HG03139 (cell line): ENCODE measurements around the gene GADL1.

Experiments
- ATAC-seq: cut with Tn5 transposase; IDR thresholded peaks from one replicate; pipeline ENCODE4 v1.9.1; 2021; ENCODE audit not compliant: unreplicated experiment

GADL1 gene, protein sequence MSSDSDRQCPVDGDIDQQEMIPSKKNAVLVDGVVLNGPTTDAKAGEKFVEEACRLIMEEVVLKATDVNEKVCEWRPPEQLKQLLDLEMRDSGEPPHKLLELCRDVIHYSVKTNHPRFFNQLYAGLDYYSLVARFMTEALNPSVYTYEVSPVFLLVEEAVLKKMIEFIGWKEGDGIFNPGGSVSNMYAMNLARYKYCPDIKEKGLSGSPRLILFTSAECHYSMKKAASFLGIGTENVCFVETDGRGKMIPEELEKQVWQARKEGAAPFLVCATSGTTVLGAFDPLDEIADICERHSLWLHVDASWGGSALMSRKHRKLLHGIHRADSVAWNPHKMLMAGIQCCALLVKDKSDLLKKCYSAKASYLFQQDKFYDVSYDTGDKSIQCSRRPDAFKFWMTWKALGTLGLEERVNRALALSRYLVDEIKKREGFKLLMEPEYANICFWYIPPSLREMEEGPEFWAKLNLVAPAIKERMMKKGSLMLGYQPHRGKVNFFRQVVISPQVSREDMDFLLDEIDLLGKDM

DNA sequence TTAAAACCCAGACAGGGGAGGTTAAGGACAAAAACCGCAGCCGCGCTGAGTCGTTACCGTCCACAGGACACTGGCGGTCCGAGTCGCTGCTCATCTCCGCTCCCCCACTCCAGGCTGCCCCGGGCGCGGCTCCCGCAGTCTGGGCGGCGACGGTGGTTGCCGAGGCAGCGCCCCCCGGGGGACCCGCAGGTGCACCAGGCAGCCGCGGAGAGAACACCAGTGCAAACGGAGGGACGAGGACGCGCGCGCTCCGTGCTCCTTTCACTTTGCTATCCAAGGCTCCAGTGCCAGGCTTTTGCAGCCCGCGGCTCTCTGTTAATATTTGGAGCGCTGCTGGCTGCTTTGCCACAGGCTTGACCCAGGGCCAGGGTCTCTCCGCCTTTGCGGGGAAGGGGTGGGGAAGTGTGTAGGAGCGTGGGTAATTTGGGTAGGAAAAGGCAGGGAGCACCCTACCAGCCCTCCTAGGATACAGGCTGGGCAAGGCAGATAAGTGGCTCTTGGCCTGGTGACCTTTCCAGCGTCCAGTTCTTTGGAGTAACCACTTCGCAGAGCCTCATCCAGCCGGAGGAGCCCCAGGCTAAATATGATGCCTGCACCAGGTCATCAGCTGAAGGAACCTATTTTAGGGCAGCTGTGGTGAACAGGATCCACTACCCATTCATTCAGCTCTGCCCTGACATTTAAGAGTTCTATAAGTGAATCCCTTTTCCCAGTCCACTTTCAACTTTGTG, at the start of gene GADL1:
TSS of gene GADL1 (minus strand) at position 141 of the 731 bp plus-strand sequence. CDS start at position 94, 47 bp downstream.
- ATAC-seq, result no peak

DNA sequence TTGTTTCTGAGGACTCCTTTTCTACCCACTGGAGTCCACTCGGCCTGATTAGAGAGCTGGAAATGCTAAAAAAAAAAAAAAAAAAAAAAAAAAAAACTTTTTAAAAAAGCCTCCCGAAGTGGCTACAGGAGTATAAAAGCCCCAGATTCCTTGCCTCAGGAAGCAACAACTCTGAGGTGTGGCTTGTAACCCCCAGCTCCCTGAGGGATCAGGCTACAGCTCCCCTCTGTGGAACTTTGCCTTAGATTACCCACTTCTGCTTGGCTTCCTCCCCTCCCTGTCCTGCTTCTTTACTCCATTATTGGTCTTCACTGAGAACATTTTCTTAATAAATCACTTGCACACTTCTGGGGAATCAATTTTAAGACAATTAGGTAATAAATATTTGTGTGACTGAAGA, 49.7 kb upstream of the GADL1 start:
- ATAC-seq, result no peak

DNA sequence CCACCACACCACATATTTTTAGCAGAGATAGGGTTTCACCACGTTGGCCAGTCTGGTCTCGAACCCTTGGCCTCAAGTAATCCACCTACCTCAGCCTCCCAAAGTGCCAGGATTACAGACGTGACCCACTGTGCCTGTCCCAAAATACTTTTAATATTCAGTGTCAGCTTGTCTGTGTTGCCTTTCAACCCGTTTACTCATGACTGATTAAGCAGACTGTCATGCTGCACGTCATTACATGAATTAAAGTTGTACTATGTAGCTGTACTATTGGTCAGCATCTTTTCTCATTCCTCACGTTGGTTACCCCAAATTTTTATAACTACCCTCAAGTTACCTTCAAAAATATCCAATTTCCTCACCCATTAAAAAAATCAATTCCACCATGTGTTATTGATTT, 48.7 kb upstream of the GADL1 start:
- ATAC-seq, result no peak

DNA sequence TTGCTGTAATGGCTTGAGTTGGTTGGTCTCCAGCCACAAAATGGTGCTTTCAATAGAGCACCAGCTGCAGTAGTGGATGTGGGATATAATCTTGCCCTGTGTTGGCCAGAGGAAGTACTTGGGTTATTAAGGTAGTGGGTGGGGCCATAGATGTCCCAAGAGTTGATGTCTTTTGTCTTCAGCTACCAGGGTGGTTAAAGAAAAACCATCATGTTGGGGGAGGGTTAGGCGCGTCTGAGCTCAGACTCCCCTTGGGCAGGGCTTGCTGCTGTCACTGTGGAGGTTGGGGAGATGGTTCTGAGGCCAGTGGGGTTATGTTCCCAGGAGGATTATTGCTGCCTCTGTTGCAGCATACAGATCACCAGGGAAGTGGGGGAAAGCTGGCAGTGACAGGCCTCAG, 46.9 kb upstream of the GADL1 start:
- ATAC-seq, result no peak

DNA sequence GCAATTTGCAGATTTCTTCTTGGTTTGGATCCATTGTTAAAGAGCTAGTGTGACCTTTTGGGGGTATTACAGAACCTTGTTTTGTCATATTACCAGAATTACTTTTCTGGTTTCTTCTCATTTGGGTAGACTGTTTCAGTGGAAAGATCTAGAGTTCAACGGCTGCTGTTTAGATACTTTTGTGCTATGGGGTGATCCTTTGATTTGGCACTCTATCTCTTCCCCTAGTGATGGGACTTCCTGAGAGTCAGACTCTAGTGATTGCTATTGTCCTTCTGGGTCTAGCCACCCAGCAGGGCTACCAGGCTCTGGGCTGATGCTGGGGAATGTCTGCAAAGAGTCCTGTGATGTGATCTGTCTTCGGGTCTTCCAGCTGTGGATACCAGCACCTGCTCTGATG, 46.3 kb upstream of the GADL1 start:
- ATAC-seq, result no peak

DNA sequence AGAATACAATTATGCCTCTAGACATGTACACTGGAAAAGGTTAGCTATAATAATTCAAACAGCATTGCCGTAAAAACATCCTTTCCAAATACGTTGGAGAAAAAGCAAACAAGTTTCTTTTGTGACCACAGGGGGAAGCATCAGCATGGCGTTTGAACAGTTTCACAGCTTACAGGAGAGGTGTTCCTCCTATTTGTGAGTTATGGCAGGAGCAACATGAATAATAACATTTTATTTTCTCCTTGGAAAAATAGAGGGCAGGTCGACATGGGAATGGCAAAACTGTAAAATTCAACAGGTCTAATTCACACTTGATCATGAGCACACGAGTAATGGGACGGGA, 39.7 kb upstream of the GADL1 start:
- no peak for ATAC-seq

DNA sequence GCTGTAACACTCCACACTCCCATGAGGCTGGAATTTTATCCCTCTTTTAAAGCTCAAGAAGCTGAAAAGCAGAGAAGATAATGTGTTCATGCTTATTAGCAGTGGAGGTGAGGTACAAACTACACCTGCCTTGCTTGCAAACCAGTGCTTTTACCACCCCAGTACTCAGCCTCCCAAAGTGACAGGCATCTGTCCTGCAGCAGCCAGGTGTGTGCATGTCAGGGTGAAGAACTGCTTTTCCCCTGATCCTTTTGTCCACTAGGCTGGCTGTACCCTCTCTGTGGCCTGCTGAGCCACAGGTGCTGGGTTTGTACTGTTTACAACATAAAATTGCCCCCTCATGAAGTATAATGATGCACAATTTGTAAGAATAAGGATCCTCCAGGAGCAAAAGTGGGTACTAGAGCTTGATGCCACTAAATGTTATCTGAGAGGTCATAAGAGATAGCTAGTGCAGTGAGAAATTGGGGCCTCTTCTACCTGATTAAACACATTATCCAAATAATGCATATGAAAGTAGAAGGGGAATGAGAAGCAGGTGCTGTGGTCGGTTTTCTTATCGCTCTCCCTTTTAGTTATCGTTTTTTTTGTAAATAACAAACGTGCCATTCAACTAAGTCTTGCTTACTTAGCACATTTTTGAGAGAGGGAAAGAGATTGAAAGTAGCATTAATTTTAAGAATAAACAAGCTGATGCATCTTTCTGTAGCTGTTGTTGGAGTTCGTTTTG, 39.2 kb upstream of the GADL1 start:
- ATAC-seq, result no peak

DNA sequence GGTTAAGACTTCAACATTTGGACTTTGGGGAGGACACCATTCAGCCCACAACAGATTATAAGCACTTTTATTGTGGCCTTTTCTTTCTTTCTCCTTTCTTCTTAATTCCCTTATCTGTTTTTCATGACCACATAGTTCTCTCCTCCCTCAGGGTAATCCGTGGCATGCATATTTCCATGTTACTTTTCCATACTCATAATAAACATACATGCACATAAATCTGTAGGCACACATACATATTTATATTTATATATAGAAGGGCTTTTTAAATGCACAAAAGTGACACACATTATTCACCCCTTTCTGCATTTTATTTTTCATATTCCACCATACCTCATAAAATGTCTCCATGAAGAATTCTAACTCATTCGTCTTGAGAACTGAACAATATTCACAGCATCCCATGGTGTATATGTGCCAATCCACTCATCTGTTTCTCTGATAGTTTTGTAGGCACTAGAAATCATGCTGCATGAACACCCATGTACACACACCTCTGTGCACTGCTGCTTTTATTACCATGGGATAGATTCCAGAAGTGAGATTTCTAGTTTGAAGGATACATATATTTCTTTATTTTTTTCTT, 38.1 kb upstream of the GADL1 start:
- ATAC-seq, result no peak

DNA sequence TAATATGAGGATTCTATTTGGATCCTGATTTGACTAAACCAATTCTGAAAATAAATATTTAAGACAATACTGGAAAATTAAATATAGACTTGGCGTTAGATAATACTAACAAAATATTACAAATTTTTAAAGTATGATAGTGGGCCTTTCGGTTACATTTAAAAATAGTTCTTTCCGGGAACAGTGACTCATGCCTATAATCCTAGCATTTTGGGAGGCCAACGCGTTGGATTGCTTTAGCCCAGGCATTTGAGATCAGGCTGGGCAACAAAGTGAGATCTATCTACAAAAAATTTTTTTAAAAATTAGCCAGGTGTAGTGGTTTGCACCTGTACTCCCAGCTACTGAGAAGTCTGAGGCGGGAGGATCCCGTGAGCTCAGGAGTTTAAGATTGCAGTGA, 30.3 kb upstream of the GADL1 start:
- ATAC-seq, result no peak

DNA sequence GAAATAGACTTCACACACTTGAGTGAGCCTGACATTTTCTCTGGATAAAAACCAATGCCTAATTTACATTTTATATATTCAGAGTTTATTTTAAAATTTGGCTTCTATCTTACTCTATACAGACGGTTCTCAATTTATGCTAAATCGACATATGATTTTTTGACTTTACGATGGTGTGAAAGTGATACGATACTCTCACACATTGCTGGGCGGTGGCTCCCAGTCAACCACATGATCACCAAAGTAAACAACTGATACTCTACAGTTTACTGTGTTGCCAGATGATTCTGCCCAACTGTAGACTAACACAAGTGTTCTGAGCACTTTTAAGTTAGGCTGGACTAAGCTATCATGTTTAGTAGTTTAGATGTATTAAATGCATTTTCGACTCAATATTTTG, 25.1 kb upstream of the GADL1 start:
- no peak for ATAC-seq

DNA sequence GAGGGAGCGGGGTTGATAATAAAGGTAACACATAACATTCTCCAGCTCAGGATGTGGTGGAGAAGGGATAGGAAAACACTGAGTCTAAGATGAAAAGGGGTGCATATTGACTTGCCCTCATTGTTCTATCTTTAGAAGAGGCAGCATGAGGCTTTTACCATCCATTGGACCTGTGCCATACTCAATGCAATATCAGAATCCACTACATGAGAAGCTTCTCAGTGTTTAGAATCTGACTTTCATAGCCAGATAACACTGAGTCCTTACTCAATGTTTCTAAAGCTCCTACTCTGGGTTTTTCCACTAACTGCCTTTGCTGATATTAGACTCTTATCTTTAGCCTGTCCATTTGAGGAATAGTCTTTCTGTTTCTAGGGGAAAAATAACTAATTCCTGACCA, 24.3 kb upstream of the GADL1 start:
- ATAC-seq, result no peak

DNA sequence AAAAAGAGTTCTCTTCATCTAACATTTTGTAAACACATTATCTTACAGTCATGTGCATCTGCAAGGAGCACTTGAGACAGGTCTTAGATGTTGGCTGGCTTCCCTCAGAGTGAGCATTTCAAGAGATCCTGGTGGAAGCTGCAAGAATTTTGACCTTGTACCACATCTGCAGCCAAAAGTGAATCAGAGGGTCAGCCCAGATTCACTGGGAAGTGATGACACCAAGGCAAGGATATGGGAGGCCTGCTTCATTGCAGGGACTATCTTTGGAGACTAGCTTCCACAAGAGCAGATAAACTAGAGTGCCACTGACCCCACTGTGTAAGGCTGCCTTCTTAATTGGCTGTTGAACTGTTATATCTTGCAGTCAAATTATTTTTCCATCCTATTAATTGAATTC, 21.3 kb upstream of the GADL1 start:
- no peak for ATAC-seq

DNA sequence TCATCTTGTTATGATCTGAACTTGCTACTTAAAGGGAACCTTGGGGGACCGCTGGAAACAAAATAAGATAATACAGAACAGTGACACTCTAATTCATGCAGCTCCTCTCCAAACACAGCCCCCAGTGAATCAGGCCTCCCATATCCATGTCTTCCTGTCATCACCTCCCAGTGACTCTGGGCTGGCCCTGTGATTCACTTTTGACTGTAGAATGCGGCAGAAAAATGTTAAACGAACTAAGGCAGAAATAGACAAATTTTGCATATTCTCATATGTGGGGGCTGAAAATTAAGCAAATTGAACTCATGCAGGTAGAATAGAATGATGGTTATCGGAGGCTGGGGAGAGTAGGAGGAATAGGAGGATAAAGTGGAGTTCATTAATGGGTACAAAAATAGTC, 20.2 kb upstream of the GADL1 start:
- no peak for ATAC-seq

DNA sequence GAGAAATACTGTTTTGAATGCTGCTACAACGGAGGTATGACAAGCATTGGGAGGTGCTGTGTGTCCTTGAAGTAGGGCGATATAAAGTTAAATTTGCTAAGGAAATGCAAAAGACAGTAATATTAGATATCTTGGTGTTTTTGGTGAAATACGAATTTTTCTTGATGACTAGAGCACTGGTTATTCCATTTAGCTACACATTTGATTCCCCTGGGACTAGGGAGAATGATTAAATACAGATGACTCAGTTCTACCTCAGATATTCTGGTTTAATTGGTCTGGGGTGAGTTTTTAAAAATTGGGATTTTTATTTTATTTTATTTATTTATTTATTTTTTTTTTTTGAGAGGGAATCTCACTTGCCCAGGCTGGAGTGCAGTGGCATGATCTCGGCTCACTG, 18.7 kb upstream of the GADL1 start:
- ATAC-seq, result no peak

DNA sequence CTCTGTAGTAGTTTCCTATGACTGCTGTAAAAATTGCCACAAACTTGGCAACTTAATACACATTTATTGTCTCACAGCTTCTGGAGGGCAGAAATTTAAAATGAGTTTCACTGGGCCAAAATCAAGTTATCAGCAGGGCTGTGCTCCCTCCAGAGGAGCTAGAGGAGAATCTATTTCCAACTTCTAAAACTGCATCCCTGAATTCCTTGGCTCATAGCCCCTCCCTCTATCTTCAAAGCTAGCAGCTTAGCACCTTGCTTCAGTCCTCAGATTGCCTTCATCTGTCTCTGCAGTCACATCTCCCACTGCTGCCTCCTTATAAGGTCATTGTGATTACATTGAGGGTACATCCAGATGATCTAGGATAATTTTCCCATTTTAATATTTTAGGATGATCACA, 17.8 kb upstream of the GADL1 start:
- ATAC-seq, result no peak

DNA sequence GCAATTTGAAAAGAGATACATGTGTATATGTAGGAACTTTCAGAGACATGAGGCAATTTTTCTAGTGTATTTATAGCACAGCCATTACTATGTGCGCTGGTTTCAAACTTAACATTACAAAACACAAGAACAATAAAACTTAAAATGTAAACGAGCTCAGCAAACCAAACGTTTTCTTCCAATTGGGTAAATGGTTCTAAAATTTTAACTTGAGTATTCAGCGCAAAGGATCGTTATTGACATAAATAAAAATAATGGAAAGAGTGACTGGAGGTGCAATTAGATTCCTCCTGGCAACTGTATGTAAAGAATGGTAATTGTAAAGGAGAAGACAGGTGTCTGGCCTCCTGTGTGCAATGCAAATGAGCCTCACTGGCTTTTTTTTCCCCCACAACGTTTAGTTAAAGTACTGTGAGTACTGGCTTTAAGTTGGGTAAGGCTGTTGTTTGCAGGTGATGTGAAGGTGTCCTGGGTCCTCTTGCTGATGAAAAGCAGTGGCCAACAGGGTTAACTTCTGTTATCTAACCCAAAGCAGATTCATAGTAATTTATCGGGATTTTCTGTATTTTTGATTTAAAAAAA, 14.1 kb upstream of the GADL1 start:
- no peak for ATAC-seq

DNA sequence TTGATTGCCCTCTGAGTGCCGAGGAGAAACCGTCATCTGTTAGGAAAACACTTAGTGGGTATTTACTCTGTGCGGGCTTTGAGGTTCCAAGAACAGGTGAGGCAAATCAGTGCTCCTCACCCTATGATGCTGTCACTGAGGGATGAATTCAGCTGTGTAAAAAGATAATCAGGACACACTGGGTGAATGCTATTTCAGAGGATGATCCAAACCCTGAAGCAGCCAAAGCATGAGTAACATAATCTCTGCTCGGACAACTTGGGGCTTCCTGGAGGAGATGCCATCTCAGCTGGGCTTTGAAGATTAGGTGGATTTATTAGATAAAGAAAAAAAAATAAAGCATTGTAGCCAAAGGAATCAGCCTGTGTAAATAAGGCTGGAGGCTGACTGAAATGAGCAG, 10.5 kb upstream of the GADL1 start:
- no peak for ATAC-seq

DNA sequence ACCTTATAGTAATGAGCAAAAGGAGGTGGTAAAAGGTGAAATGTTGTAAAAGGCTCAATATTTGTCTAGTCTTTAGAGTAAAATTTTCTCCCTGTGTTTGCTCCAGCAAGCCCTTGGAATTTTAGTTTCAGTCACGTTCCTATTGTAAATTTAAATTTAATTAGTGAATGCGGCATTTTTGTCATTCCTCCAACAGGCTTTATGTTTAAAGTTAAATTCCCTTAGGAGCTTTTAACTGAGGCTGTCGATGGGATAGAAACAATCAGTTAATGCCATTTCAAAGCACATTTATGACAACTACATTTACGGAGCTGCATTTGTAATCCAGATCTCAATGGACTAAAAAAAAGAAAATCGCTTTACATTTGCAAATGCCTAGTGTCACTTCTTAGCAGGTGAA, 868 bp upstream of the GADL1 start:
- no peak for ATAC-seq

DNA sequence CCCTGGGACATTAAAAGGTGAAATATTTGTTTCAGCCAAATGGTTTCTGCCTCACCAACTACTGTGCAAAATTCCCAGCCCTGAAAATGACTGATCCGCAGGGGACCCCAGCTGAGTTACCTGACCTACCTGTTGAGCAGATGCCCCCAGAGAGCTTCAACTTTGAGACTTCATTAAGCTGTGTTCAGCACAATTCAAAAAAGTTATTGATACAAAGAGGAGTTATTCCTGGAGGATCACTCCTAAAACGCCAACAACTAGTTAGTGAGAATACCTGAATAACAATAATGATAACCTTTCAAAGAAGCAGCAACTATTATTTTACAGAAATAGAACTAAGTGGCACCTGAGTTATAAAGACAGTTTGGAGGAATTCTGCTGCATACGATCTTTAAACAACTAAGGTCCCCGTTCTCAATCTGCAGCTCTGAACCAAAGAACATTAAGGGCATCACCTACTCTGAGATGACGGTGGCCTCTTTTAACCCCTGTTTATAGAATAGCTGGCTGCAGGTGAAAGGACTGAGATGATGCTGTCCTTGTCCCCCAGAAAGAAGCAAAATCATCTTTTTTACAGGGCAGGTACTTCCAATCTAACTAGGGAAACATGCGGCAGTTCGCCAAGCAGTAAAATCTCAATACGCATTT, 659 bp downstream of the GADL1 start:
- ATAC-seq, result no peak

DNA sequence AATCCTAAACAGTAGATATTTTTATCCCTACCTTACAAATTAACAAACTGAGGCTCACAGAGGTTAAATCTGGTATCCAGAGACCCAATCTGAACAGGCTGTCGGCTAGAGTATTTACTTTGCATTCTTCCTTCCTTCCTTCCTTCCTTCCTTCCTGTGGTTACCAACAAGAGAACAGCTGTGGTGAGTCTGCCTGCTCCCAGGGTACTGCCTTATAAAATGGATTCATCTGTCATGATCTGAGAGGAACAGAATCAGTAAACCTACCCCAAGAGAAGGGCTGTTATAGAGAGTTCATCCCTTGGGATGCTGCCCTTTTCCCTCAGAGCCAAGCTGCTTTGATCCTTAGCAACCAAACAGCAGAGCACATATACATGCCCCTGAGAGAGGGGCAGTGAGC, 3.6 kb downstream of the GADL1 start:
- no peak for ATAC-seq

DNA sequence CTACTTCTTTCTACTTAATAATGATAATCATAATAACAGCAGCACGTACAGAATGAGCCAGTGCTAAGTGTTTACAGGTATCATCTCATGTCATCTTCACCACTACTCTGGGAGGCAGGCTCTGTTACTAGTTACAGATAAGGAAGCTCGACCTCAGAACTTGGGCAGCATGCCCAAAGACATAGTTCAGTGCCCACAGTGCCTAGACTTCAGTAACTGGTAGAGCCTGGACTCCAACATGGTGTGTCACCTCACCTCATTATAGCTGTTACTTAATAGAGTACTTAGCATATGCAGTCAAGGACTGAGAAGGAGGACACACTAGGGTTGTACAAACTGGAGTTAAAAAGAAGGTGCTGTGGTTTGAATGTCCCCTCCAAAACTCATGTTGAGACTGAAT, 7.6 kb downstream of the GADL1 start:
- ATAC-seq, result no peak
